OCI-LY1 (cell line): Measurements from ENCODE around the gene SCN8A.

Source experiments
- CTCF ChIP-seq: fragments of 200-600 bp; sonication (generic), shearing (Covaris generic); IDR thresholded peaks from 2 replicates; pipeline ENCODE4 v1.5.1; 2017; ENCODE audit warnings: mild to moderate bottlenecking, antibody characterized with exemption, low read length, moderate library complexity, mixed read lengths
- EZH2 ChIP-seq: fragments of 200-600 bp; sonication (generic), shearing (Covaris generic); IDR thresholded peaks from 2 replicates; pipeline ENCODE4 v1.8.0; 2017; ENCODE audit warnings: borderline replicate concordance, mixed run types, mild to moderate bottlenecking, antibody characterized with exemption, low read length, moderate library complexity, mixed read lengths

GRCh38 chr12:51601241-51601640, 10.2 kb downstream of the SCN8A start:
- TF ChIP-seq EZH2, result no peak
- TF ChIP-seq CTCF, result no peak
